Activated CD8-positive, alpha-beta memory T cell treated with anti-CD3 and anti-CD28 coated beads for 24 hours (primary cell): ENCODE data around the gene KIF16B.
"Not testable (repeated sequence)": the region's sequence is repeated elsewhere in the genome, so short reads cannot be mapped to it uniquely, and the experiment has no call there.

Experiments
- DNase-seq: peaks from one replicate; pipeline ENCODE4 v3.0.0-alpha.2; 2020

The KIF16B gene

GRCh38 chr20:16240355-16240754, 332.9 kb downstream of the KIF16B start:
- DNase-seq = no peak

GRCh38 chr20:16236589-16237241, 336.5 kb downstream of the KIF16B start:
- DNase-seq = no peak

- no peak for DNase-seq
These were observed 342.8 kb downstream of the KIF16B start for GRCh38 chr20:16230402-16230801.

GRCh38 chr20:16229813-16230212, 343.4 kb downstream of the KIF16B start:
- no peak for DNase-seq

DNA sequence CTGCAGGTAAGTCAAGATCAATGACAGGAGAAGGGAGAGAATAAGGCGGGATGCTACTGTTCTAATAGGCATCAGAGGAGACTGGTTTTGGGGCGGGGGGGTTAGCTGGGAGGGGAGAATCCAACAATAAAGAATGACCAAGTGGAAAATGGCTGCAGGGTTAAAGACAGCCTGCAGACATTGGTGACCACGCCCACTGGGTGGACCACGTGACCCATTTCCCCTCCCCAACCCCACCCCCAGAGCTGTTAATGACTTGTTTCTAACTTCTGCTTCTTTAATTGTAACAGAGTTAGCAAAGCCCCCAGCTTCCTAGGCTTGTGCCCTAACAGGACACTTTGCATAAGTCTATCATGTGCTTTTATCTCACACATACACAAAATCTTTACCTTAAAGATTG, 344.5 kb downstream of the KIF16B start:
- DNase-seq = no peak

- not testable (repeated sequence) for DNase-seq
These were observed 346.3 kb downstream of the KIF16B start for GRCh38 chr20:16226961-16227360.

DNA sequence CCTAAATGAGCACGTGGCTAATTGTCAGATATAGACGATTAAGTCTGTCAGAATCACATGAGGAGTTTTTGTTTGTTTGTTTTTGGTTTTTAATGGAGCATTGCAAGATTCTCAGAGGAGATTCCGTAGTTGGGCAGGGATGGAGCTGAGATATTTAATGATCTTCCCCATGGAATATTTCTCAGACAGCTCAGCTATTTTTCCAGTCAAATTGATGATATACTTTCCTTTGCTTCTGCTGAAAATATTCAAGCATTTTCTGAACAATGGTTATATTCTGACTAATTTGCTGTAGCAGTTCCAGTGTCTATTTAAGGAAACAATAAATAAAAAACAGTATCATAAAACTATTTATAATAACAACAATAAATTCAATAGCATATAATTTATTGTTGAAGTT, 348.4 kb downstream of the KIF16B start:
- DNase-seq = no peak

DNA sequence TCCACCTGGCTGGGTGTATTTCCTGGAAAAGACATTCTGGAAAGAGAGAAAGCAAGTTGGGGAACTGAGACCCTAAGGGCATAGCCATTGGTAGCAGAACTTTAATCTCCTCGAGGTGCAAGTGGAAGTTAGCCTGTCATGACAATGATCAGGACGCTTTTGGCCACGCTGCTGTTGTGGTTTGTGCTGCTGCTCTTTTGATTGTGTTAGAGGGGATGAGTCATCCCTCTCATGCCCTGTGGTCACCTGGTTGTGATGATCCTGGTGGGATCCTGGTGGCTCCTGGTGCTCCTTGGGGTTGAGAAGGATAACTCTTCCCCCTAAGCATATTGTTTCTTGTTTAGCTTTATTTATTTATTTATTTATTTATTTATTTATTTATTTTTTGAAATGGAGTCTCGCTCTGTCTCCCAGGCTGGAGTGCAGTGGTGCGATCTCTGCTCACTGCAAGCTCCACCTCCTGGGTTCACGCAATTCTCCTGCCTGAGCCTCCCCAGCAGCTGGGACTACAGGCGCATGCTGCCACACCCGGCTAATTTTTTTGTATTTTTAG, 350.3 kb downstream of the KIF16B start:
- DNase-seq = no peak
